ENCODE measurements around the gene ABHD6.

ABHD6 gene, protein sequence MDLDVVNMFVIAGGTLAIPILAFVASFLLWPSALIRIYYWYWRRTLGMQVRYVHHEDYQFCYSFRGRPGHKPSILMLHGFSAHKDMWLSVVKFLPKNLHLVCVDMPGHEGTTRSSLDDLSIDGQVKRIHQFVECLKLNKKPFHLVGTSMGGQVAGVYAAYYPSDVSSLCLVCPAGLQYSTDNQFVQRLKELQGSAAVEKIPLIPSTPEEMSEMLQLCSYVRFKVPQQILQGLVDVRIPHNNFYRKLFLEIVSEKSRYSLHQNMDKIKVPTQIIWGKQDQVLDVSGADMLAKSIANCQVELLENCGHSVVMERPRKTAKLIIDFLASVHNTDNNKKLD

DNA sequence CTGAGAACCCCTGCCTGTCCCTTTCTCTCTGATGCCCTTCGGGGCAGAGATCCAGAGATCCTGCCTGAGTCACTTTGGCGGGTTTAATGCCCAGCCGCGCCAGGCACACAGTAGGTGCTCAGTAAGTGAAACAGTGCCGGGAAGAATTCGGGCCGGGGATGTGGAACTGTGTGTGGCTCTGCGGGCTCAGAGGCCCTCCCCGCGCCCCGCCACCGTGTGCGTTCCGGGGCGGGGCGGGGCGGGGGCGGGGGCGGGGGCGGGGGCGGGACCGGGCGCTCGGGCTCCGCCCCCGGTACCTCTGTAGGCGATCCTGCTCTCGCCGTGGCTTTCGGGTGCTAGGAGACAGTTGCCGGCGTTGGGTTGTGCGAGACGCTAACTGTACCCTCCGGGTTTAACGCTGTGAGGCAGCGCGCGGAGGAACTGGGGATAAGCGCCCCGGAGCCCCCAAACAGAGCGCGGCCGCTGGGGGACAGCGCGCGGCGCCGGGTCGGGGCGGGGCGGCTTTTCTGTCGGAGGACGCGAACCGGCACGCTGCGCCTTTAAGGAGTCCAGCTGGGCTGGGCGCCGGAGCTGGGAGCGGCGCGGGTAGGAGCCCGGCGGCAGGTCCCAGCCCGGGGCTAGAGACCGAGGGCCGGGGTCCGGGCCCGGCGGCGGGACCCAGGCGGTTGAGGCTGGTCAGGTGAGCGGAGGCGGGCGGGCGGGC lies at the start of gene ABHD6:
ABHD6 (plus strand) TSS at position 555 of the 703 bp plus-strand sequence. CDS start 18,795 bp downstream, outside the sequence.
- H3K4me3 ChIP-seq (ENCODE audit: low read length), result peak within 1 kb of the TSS; percentile 72
- no peak for DNase-seq (ENCODE audit: low read depth)
- TF ChIP-seq, protein P1, sequence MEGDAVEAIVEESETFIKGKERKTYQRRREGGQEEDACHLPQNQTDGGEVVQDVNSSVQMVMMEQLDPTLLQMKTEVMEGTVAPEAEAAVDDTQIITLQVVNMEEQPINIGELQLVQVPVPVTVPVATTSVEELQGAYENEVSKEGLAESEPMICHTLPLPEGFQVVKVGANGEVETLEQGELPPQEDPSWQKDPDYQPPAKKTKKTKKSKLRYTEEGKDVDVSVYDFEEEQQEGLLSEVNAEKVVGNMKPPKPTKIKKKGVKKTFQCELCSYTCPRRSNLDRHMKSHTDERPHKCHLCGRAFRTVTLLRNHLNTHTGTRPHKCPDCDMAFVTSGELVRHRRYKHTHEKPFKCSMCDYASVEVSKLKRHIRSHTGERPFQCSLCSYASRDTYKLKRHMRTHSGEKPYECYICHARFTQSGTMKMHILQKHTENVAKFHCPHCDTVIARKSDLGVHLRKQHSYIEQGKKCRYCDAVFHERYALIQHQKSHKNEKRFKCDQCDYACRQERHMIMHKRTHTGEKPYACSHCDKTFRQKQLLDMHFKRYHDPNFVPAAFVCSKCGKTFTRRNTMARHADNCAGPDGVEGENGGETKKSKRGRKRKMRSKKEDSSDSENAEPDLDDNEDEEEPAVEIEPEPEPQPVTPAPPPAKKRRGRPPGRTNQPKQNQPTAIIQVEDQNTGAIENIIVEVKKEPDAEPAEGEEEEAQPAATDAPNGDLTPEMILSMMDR (conservative IDR thresholded peaks at IDR 0.05; ENCODE audit: low read depth, low read length), result no peak

DNA sequence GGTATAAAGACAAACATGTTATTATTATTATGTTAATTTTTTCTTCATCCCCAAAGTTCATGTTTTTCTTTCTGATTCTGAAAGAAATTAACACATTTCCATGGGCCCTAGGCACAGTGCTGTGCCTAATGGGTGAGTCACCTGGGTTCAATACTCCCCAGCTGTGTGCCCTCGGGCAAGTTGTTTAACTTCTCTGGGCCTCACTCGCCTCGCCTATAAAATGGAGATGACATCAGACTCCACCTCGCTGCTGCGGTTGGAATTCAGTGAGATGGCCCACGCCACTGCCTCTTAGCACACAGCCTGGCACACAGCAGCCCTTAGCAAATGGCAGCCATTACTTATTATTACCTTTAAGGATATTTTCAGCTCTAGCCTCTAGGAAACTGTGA lies 49.4 kb upstream of the ABHD6 start:
- no peak for DNase-seq (ENCODE audit: low read depth)
- TF ChIP-seq, protein P1 (conservative IDR thresholded peaks at IDR 0.05; ENCODE audit: low read depth, low read length), result no peak
- no peak overlapping the region for H3K4me3 ChIP-seq (ENCODE audit: low read length)

GRCh38 chr3:58188921-58189451 lies 48.6 kb upstream of the ABHD6 start:
- TF ChIP-seq, protein P1 (conservative IDR thresholded peaks at IDR 0.05; ENCODE audit: low read depth, low read length), result no peak
- no peak for DNase-seq (ENCODE audit: low read depth)
- no peak overlapping the region for H3K4me3 ChIP-seq (ENCODE audit: low read length)

- TF ChIP-seq, protein P1 (conservative IDR thresholded peaks at IDR 0.05; ENCODE audit: low read depth, low read length), result no peak
- DNase-seq (ENCODE audit: low read depth), result no peak
- H3K4me3 ChIP-seq (ENCODE audit: low read length), result no peak overlapping the region
Measured at GRCh38 chr3:58189691-58190090, 47.9 kb upstream of the ABHD6 start.

GRCh38 chr3:58190291-58190690 lies 47.3 kb upstream of the ABHD6 start:
- no peak overlapping the region for H3K4me3 ChIP-seq (ENCODE audit: low read length)
- TF ChIP-seq, protein P1 (conservative IDR thresholded peaks at IDR 0.05; ENCODE audit: low read depth, low read length), result no peak
- no peak for DNase-seq (ENCODE audit: low read depth)

DNA sequence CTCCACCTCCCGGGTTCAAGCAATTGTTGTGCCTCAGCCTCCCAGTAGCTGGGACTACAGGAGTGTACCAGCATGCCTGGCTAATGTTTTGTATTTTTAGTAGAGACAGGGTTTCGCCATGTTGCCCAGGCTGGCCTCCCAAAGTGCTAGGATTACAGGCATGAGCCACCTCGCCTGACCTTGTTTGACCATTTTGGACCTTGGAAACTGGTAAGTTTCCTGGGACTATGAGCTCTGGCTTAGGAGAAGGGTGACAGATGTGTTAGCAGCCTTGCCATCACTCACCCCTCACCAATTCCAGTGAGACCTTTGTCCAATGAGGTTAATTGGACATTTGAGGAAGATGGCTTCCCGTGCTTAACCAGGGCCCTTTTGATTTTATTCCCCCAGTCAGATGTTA lies 46.7 kb upstream of the ABHD6 start:
- DNase-seq (ENCODE audit: low read depth), result no peak
- H3K4me3 ChIP-seq (ENCODE audit: low read length), result no peak overlapping the region
- TF ChIP-seq, protein P1 (conservative IDR thresholded peaks at IDR 0.05; ENCODE audit: low read depth, low read length), result no peak
